Endometrial microvascular endothelial cells (primary cell): ENCODE data around the gene NPHS1. TPM values are rescaled to one million over a fixed set of nuclear protein-coding genes. Genes with fewer than 3 reads are reported as not detected.
"Not testable (repeated sequence)": the region's sequence is repeated elsewhere in the genome, so short reads cannot be mapped to it uniquely, and the experiment has no call there.

Source experiments
- in situ Hi-C: cut with HindIII; loops from 2 replicates; pipeline ENCODE4 v1.10.0; 2017; ENCODE audit warnings: low sequenced_read_pairs, low pct_unique_long_range_greater_than_20kb; ENCODE audit errors: inconsistent ontology term
- total RNA-seq: library from RNA; depleted of rRNA; stranded (reverse); fragments of >200 nt; gene quantifications from one replicate; pipeline ENCODE4 v1.2.3, GENCODE V29; 2015; ENCODE audit errors: inconsistent ontology term

NPHS1 gene
- total RNA-seq, result not detected

- in situ Hi-C loops, result no loop called here
Measured at GRCh38 chr19:35852029-35852780, at the start of gene NPHS1. TSS of gene NPHS1 (minus strand) at chr19:35852504. CDS start at chr19:35851837, 667 bp downstream.

DNA sequence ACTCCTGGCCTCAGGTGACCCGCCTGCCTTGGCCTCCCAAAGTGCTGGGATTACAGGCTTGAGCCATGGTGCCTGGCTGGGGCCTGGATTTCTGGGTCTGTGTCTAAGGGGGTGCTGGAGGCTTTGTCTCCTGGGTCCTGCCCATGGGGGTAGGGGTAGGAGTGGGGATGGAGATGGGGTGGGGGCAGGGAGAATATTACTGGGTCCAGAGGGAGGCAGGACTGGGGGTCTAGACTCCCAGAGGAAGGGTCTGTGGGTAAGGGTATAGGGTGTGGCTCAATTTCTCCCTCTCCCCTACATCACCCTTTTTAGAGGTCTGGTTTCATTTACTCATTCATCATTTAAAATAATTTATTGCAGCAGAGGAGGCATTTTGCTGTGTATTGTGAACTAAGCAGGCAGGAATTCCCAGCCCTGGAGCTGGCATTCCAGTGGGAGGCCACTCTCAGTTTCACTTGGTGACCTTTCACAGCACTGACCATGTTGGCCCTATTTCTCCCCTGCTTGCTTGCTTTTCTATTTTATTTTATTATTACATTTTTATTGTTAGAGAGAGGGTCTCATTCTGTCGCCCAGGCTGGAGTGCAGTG, 48.8 kb upstream of the NPHS1 start:
- in situ Hi-C loops, result no loop called here

DNA sequence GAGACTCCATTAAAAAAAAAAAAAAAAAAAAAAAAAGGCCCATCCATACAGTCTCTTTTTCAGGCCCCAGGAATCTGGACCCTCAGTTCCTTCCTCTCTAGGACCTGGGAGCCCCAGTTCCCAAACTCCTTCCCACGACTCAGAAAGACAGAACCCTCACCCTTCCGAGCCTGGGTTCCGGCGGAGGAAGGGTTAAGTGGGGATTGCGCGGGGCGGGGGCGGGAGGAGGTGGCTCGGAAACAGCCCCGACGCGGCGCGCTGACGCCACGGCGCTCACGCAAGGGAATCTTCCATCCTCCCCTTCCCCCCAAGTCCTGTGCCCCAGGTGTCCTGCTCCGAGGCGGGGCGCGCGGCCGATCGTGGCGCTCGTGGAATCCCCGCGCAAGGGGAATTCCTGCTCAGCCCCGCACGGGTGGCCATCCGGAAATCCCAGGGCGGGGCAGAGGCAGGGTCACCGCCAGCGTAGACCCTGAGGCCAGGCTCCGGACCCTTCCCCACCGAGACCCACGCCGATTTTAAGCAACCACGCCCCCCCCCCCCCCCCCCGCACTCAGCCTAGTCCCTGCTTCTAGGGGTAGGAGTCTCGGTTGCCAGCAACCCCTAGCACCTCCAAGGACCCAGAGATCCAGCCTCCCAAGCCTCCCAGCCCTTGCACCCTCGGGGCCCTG, 47.4 kb upstream of the NPHS1 start:
- in situ Hi-C loops, result no loop called here

GRCh38 chr19:35898499-35898809, 46.1 kb upstream of the NPHS1 start:
- in situ Hi-C loops, result no loop called here

DNA sequence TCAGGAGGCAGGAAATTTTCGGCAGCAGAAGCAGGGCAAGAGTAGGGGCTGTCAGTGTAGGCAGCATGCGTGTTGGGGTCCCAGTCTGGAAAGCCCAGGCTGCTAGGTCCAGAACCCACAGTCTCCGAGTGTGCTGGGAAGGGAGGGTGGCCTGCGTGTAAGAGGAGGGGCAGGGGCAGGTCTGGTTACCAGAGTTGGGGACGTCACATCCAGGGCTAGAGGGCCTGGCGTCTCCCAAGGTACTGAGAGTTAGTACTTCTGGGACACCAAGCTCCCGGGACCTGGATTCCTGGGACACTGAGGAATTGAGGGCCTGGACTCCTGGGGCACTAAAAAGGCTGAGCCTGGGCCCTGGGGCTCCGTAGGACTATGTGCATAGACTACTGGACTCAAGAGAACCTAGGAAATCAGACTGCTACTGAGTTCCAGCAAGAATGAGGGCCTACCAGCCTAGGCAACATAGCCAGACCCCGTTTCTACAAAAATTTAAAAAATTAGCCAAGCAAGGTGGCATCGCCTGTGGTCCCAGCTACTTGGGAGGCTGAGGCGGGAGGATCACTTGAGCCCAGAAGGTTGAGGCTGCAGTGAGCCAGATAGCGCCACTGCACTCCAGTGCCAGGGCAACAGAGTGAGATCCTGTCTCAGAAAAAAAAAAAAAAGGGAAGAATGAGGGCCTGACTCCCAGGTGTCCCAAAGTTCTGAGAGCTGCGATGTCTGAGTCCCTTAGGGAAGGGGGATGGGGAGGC, 45.6 kb upstream of the NPHS1 start:
- in situ Hi-C loops, result no loop called here

GRCh38 chr19:35896643-35897040, 44.3 kb upstream of the NPHS1 start:
- in situ Hi-C loops, result no loop called here

DNA sequence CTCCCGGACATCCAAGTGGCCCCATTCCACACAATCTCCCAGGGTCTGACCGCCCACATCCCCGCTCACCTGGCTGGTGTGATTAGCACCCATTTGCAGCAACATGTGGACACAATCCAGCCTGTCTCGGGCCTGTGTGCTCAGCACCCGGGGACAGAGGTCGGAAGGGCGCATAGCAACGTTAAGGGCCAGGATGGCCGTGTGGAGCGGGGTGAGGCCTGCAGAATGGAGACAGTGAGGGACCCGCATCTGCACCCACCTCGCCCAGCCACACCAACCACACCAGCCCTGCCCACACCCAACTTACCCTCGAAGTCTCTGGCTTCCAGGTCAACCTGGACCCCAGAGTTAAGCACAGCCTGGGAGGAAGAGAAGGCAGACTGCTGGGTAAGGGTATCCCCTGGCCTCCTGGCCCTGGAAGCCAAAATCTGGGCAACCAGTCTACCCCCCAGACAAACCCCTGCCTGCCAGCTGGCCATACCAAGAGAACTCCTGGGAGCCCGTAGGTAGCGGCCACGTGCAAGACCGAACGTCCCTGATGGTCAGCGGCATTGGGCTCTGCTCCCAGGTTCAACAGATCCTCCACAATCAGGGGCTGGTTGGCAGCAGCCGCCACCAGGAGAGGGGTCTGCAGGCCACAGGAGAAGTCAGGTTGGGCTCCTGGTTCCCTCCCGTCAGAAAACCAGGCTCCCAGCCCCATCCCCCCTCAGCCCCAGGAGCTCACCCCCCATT, 43.8 kb upstream of the NPHS1 start:
- in situ Hi-C loops, result no loop called here

- in situ Hi-C loops, result no loop called here
Measured at GRCh38 chr19:35894342-35894741, 42.0 kb upstream of the NPHS1 start.

GRCh38 chr19:35891819-35892218, 39.5 kb upstream of the NPHS1 start:
- in situ Hi-C loops, result not testable (repeated sequence)

DNA sequence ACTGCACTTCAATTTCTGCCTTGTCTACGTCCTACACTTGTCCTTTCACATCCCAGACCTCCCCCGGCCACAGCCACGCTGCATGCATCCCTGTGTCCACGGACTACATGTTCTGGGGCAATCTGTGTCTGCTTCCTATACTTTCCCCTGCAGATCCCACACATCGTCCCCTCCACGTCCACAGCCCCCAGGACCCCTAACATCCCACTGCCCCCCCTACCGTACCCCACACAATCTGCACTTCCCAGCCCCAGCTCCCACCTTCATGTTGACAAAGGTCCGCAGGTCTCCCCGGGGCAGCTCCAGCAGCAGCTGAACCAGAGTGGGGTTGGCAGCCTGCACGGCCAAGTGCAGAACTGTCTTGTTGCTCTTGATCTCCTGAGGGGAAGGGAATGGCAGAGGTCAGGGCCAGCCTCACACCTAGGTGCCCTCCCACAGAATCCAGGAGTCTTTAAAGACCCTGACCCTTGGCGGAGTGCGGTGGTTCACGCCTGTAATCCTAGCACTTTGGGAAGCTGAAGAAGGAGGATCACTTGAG, 37.9 kb upstream of the NPHS1 start:
- in situ Hi-C loops, result no loop called here

DNA sequence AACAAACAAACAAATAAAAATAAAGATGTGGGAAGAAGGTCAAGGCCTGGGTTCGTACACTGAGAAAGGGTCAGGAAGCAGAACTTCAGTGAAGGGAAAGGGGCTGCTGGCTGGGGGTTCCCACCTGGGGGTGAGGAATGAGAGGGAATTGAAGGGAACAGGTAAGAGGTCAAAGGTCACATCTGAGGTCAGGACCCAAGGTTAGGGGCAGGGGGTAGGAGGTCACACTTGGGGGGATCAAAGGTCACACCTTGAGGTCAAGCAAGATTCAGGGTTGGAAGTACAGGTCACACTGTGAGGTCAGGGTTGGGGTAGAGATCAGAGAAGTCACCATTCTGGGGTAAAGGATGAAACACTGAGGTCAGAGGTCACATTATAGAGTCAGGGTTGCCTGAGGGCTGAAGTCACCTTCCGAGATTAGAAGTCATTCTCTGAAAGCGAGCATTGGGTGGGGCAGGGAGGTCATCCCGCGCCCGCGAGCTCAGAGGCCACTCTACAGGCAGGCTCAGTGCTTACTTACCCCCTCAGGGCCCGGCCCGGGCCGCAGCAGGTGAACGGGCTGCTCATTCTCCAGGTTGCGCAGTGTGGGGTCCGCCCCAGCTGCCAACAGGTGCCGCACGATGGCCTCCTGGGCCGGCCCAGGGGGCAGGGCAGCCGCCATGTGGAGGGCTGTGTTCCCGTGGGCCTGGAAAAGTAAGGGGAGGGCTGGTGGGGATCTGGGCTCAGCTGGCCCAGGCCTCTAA, 37.2 kb upstream of the NPHS1 start:
- in situ Hi-C loops, result no loop called here

DNA sequence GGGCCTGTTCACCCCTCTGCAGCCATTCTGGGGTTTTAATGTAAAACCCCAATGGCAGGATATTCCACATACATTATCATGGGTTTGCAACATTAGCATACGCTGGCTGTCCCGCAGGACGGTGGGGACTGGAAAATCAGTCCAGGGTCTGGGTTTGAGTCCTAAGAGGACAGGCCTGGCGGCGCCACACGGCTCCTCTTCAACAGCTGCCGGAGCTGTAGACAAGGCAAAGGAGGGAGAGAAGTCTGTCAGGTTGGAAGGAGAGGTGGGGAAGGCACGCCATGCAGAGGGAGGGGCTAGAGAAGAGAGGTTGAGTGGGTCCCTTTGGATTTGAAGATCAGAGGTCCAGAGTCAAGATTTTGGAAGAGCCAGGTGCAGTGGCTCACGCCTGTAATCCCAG, 36.1 kb upstream of the NPHS1 start:
- in situ Hi-C loops, result no loop called here

DNA sequence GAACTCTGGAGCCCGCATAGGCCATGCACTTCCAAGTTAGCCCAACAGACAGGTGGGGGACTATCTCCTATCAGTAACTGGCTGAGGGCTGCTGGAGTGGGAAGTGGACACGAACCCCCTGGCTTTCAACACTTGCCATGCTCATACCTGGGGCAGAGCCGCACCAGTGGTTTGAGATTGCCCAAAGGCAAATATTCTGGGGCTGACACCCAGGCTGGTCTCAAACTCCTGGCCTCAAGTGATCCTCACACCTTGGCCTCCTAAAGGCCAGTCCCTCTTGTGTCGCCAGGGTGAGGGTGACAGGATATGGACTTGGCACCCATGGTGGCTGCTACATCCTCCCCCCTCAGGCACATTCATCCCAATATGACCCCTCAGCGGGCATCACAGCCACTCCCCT, 34.9 kb upstream of the NPHS1 start:
- in situ Hi-C loops, result no loop called here

DNA sequence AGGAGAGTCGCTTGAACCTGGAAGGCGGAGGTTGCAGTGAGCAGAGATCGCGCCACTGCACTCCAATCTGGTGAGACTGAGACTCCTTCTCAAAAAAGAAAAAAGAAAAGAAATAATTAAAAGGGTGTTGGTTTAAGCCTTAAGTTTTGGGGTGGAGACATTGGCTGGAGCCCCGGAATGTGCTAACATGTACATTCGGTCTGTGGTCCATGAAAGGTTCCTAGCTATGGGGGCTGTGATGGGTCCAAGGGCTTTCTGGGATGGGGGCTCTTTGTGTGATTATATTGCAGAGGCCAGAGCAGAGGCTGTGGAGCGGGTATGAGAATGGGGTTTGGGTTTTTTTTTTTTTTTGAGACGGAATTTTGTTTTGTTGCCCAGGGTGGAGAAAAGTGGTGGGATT, 33.6 kb upstream of the NPHS1 start:
- in situ Hi-C loops, result no loop called here

DNA sequence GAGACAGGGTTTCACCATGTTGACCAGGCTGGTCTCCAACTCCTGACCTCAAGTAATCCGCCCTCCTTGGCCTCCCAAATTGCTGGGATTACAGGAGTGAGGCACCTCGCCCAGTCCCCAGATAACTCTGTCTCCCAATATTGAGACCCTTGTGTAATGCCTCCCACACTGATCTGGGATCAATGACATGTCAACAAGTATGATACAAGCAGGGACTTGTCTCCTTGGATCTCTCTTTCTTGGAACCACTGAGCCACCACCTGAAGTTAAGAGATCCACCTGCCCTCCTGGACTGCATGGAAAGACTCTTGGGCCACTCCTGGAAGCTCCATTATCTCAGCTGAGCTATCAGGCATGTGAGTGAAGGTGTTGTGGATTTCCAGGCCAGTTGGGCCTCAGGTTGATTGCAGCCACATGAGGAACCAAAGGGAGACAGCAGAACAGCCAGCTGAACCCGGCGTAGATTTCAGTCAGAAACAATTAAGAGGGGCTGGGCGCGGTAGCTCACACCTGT, 33.0 kb upstream of the NPHS1 start:
- in situ Hi-C loops, result no loop called here

DNA sequence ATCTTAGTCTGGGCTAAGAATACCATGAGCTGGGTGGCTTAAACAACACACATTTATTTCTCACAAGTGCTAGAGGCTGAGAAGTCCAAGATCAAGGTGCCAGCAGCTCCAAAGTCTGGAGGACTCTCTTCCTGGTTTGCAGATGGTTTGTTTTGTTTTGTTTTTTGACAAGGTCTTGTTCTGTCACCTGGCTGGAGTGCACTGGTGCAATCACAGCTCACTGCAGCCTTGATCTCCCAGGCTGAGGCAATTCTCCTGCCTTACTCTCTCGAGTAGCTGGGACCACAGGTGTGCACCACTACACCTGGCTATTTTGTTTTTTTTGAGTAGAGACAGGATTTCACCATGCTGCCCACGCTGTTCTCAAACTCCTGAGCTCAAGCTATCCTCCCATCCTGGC, 31.6 kb upstream of the NPHS1 start:
- in situ Hi-C loops, result no loop called here

DNA sequence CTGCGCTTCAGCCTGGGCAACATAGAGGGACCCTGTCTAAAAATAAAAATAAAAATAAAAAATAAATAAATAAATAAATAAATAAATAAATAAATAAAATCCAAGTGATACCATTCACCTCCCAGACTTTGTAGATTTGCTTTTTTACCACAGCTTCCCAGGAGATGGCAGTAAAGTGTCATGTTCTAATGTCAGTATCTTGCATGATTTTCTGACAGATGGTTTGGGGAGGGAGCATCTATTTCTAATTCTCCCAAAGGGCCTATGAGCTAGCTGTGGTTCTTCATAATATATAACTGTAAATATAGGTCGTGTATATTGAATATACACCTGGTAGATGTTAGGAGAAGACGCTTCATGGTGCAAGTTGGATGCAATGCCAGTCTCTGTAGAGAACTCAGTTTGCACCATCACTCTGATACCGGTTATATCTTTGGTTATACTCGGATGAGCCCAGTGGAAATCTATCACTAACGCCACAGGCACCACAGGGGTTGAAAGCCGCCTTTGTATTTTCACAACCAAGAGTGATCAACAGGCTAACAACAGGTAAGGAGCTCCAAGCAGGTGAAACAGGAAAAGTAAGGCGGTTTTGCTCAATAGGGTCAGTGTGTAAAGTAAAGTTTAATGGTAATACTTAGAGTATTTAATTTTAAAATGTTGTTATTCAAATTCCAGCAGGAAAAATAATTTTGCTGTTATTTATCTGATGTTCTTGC, 30.0 kb upstream of the NPHS1 start:
- in situ Hi-C loops, result no loop called here
